TTC549 (cell line): ENCODE results near the gene UBE3D.
"Not testable (repeated sequence)": the region's sequence is repeated elsewhere in the genome, so short reads cannot be mapped to it uniquely, and the experiment has no call there.

Experiments used
- FAIRE-seq: peaks from 2 replicates; lab custom pipeline; 2012; peaks lifted over from hg19 to GRCh38; lab: Jason Lieb, UNC

UBE3D gene

DNA sequence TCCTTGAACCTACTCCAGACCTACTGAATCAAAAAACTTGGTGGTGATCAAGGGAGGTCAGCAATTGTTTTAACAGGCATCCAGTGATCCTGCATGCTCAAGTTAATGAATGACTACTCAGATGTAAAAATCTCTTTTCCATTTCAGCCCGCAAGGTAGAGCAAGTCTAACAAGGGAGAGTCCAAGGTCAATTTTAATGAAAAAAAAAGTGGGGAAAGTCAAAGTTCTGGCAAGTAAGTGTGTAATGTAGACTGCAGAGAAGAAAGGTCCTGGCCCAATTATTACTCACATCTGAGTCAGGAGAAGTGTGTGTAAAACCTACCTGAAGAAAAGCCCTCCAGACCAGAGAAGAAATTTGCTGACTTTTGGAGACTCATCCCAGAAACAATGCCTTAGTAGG is 193.5 kb downstream of the UBE3D start:
- no peak for FAIRE-seq

DNA sequence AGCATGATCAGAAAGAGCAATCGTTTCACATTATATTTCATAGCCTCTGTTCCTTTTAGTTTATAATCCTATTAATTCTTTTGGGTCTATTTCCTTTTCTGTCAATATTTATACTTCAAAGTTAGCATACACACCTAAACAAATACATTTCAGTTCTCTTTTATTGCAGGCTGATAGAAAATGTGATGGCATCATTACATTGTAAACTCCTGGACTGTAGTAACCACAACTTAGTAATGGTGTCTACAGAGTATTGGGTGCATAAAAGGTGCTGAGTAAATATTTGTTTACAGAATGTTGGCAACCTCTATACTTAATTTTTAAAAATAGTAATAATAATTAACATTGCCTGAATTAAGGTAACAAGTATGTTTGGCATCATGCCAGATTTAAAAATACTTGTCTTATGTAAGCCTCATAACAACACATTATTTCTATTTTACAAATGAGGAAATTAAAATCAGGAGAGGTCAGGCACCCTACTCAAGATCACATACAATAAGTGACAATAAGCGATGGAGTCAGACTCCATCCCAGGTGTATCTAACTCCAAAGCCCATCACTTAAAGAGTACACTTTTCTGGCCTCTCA is 195.0 kb downstream of the UBE3D start:
- no peak for FAIRE-seq

DNA sequence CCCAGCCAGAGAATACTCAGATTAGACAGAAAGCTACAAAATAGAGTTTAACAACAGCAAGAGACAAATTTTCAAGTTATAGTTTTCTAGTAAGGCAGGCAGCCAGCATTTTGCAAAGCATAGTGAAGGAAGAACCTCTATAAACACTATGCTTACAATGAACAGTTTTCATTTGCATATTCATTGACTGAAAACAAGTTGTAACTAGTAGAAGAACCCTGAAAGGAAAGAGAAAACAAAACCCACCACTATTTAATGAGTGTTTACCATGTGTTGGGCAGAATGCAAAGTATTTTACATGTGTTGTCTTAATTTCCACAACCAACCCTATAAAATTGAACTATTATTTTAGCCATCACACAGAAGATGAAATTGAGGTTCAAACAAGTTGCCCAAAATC is 196.1 kb downstream of the UBE3D start:
- no peak for FAIRE-seq

DNA sequence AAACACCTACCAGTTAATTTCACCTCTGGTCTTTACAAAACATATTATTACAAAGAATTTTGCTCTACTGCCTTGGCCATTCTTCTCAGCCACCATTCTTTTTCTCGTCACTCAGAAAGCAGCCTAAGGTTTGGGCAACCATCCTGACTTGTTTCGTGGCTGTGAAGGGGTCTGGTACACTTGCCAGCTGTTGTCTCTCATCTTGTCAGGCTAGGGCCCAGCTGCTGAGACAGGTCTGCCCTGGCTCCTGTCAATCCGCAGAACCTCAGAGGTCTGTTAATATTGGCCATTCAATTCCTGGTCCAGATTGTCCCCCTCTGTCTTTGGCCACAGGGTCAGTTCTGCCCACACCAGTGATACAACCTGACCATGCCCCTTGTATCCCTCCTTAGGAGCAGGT is 197.7 kb downstream of the UBE3D start:
- FAIRE-seq, result no peak

DNA sequence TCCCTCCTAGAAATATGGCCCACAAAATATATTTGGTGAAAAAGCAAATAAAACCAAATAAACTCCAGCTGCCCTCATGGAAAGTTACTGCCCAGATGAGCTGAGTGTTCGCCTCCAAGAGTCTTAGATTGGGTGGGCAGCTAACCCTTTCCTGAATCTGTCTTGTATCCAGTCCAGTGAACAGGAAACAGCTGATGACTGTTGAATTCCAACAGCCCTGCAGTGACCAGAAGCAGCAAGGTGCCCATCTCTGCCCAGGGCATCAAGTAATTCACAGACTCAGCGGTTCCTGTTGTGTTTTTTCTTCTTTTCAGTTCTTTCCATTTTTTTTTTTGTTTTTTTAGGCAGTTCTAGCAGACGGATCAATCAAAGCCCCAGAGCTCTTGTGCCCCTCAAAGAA is 199.2 kb downstream of the UBE3D start:
- FAIRE-seq, result no peak

DNA sequence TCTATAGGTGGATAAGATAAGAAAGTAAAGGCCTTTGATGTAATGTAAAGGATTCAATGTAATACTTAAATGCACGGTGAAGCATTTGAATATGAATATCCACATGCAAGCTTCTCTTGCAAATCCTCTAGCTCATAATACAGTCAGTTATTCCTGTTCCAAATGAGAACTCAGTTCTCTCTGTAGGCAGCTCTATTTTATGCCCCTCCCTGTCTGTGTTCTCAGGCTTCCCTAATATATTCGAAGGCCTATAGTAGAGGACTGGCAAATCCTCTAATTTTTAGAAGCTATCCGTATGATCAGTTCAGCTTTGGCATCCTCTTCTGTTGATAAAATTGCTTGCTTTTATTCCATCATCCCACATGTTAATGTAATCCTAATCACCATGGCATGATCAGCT is 200.2 kb downstream of the UBE3D start:
- no peak for FAIRE-seq

DNA sequence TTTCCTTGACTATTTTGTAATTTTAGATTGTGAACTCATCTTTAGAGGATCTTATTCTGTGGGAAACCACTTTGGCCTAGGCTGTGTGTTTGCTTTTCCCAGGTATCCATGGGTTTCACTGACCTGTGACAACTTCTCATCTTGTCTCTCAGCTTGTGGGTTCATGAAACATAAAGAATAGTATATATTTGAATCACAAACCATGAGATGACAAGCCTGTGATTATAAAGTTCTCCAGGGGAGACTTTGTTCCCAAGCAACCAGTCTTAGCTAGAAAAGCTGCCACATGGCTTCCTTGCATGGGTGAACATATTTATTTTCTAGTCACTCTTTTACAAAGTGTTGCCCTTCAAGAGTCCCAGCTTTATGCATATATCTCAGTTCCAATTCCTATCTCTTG is 201.9 kb downstream of the UBE3D start:
- no peak for FAIRE-seq

DNA sequence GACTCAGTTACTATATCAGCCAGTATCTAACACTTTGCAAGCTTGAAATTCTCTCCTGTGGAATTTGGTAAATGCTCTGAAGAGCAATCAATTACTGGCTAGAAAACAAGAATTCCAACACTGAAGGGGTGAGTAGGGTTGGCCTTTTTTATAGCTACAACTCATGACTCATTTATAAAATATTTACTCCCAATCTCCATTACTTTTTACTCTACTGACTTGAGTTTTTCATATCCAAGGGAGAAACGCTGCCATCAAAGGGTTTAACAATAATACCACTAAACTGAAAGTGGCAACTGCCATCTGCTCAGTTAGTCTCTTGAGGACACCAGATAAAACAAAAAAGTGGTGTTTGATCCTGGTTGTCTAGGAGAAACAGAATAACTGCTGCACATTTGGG is 203.1 kb downstream of the UBE3D start:
- no peak for FAIRE-seq

DNA sequence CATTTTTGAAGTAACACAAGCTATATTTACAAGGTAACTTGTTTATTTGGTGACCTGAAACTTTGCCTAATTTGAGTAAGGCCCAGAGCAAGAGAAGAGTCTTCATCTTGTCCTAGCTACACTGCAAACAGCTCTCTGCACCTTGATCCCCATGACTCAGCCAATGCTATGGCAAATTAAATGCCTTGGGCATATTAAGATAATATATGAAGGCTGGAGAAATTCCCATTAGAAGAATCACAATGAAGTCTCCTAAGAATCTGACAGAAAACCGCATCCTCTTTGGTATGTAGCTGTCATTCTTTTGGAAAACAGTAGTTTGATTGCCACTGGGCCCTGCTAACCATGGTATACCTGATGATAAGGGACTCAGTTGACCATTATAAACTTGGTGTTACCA is 204.5 kb downstream of the UBE3D start:
- no peak for FAIRE-seq

DNA sequence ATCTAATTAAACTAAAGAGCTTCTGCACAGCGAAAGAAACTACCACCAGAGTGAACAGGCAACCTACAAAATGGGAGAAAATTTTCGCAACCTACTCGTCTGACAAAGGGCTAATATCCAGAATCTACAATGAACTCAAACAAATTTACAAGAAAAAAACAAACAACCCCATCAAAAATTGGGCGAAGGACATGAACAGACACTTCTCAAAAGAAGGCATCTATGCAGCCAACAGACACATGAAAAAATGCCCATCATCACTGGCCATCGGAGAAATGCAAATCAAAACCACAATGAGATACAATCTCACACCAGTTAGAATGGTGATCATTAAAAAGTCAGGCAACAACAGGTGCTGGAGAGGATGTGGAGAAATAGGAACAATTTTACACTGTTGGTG is 209.6 kb downstream of the UBE3D start:
- FAIRE-seq, result not testable (repeated sequence)

DNA sequence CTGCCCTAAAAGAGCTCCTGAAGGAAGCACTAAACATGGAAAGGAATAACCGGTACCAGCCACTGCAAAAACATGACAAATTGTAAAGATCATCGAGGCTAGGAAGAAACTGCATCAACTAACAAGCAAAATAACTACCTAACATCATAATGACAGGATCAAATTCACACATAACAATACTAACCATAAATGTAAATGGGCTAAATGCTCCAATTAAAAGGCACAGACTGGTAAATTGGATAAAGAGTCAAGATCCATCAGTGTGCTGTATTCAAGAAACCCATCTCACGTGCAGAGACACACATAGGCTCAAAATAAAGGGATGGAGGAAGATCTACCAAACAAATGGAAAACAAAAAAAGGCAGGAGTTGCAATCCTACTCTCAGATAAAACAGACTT is 212.7 kb downstream of the UBE3D start:
- FAIRE-seq, result not testable (repeated sequence)

DNA sequence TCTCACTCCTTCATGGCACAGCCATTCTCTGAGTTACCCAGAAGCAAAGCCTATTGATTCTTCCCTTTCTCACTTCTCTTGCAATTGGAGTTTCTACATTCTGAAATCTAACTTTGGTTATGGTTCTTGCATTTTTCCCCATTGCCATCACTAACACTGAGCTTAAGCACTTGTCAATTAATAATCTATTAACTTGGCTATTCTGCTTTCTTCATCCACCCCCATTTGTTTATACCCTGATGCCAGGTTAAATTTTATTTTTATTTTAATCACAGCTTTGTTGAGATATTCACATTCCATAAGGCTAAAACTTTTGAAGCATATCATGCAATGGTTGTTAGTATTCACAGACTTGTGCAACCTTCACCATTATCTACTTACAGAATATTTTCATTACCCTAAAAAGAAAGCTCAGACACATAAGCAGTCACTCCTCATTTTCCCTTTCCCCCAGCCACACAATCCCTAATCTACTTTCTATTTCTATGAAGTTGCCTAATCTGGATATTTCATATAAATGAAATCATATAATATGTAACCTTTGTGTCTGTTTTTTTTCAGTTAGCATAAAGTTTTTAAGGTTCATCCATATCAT is 222.3 kb downstream of the UBE3D start:
- FAIRE-seq, result no peak

DNA sequence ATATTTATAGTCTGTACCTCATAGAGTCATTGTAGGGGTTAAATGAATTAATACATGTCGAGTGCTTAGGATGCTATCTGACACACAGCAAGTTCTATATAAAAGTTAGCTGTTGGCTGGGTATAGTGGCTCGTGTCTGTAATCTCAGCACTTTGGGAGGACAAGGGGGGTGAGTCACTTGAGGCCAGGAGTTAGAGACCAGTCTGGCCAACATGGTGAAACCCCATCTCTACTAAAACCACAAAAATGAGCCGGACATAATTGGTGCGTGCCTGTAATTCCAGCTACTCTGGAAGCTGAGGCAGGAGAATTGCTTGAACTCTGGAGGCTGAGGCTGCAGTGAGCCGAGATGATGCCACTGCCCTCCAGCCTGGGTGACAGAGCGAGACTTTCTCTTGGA is 222.9 kb downstream of the UBE3D start:
- FAIRE-seq, result no peak
